Retina (tissue), 1 donor: ENCODE measurements around the gene GALNT17.
"Not testable (repeated sequence)": the region's sequence is repeated elsewhere in the genome, so short reads cannot be mapped to it uniquely, and the experiment has no call there.

Experiments
- DNase-seq: peaks from one replicate; pipeline ENCODE4 v3.0.0-alpha.2; 2016

The GALNT17 gene

GRCh38 chr7:71638108-71638507 is 506.2 kb downstream of the GALNT17 start:
- DNase-seq: no peak

DNA sequence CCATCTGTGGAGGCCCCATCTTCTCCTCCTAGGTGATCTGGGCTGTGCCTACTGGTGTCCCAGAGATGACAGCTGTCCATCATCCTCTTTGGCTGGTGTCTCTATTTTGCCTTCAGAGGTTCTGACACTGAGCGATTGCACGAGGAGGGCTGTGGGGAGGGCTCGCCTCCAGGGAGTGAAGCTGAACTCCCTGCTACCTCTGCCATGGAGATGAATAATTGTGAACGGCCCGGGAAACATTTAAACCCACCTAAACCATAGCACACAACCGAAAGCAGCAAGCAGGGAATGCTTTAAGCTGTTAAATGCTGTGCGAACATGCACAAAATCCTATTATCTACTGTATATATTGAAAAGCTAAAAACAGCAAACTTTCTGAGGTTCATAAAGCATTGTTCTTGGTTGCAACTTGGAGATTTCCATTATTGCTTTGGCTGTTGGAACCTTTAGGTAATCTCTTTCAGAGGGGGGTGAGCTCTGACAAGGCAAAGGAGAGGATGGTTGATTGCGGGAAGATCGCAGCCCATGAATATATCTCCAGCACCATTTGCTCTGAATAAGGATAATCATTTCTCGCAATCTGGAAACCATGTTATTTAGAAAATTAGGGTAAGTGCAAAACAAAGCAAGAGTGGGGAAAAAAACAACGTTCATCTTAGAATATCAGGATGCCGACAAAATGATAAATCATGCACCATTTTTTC is 507.6 kb downstream of the GALNT17 start:
- no peak for DNase-seq

DNA sequence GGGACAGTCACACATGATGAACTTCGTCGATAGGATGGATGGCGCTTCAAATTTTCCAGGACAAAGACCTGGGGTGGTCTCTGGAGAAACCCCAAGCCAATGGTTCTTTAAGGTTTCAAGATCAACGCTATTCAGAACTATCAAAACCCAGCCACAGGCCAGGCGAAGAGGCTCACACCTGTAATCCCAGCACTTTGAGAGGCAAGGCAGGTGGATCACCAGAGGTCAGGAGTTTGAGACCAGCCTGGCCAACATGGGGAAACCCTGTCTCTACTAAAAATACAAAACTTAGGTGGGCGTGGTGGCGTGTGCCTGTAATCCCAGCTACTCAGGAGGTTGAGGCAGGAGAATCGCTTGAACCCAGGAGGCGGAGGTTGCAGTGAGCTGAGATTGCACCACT is 511.1 kb downstream of the GALNT17 start:
- not testable (repeated sequence) for DNase-seq

- DNase-seq: no peak
Measured at GRCh38 chr7:71645836-71646235, 513.9 kb downstream of the GALNT17 start.

DNA sequence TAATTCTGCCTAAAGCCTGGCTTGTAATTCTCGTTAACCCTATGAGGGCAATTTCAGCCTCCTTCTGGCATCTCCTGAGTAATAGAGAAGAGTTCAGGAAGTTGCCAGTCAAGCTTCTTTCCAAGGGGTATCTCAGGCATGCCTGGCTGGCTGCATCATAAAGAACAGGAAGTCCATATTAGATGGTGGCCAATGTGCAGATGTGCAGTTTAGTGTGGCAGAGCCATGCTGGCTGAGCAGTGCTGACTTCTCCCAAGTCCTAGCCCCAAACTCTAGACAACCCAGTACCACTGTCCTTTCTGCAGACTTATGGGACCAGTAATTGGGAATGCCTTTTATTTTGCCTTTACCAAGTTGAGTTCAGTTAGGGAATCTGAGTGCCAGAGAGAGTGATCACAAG is 517.9 kb downstream of the GALNT17 start:
- no peak for DNase-seq

DNA sequence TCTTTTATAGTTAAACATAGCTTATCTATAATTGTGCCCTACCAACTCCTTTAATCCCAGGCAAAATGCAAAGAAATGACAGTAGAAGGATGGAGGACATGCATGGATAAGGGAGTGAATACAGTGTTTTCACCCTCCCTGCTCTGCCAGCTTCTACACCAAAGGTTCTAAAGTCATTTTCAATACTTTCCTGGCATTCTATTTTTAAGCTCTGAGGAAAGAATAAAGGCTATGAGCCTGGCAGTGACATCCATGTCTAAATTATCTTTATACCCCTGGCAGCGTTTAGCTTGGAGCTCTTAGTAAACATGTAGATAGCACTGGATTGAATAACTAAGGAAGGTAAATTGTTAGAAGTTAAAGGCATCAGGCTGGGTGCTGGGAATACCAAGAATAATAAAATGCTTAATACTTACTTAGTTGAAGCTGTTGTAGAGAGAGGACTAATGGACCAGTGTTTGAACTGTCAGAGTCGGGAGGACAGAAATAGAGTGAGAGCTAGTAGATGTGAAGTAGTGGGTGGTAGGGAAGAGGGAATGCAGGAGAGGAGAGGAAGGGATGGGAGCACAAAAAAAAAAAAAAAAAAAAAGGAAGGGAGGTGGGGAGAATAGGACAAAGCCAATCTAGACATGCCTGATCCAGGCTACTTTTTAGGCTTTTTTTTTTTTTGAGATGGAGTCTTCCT is 518.9 kb downstream of the GALNT17 start:
- no peak for DNase-seq

GRCh38 chr7:71652510-71652909 is 520.6 kb downstream of the GALNT17 start:
- DNase-seq: no peak

- no peak for DNase-seq
Measured at GRCh38 chr7:71657386-71657785, 525.4 kb downstream of the GALNT17 start.

GRCh38 chr7:71659622-71660021 is 527.7 kb downstream of the GALNT17 start:
- DNase-seq: no peak

- DNase-seq: no peak
Measured at GRCh38 chr7:71661671-71662224, 529.8 kb downstream of the GALNT17 start.

DNA sequence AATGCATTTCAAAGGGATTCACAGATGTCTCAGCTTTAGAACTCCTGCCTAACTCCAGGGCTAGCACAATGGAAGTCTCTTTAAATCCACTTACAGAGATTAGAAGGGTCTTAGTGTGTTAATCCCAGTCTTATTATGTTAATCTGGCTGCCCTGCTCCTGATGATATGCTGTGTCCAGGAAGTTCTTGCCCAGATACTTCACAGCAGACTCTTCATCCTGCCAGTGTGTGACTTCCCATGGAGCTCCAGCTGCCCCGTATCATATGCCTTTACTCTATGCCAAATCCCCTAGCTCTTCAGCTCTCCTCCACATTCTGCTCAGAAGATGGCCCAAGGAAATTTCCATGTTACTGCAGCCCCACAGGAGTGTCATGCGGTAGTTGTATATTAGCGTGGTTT is 533.8 kb downstream of the GALNT17 start:
- no peak for DNase-seq

DNA sequence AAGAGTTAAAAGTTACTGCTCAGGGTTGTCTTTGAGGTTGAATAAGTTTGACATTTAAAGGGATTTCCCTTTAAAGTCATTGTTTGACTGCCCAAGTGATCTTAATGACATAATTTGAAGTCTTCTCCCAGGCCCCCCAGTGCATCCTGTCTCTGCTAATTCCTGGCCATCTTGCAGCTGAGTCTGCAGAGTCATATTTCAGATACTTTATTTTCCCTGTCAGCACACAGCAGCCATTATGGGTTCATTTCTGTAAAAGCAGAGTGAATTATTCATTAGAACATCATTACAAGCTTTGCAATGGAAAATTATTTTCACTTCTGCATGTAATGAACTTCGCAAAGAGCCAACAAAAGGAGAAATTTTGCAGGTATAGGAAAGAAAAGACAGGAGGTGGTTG is 536.6 kb downstream of the GALNT17 start:
- DNase-seq: peak; percentile 53

DNA sequence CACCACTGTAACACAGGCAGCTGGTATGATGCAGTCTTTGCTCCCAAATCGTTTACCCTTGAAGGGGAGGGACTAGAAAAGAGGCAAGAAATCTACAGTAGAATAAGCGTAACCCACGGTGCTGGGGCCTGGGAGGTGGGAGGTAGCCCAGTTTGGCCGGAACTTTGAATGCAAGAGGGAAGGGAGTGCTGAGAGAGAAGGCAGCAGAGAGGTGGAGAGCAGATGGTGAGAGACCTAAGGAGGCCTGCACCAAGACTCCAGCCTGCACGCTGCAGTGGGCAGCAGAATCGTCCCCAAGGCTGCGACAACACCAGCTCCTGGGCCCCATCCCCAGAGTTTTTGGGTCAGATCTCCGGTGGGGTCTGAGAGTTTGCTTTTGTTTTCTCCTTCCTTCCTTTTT is 547.5 kb downstream of the GALNT17 start:
- DNase-seq: no peak

DNA sequence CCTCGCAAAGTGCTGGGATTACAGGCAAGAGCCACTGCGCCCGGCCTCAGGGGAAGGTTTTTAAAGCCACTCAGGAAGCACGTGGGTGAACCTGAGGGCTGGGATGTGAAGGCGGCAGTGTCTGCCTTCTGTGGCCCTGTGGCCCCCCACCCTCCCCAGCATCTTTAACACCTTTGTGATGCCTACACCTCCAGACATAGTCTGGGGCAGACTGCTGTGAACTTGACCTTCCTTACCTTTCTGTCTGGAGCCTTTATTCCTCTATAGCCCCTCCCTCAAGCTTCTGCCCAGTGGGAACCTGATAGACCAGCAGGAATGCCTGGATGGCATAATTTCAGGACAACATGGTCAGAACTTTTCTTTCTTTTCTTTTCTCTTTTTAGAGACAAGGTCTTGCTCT is 550.2 kb downstream of the GALNT17 start:
- no peak for DNase-seq

- DNase-seq: peak; percentile 71
Measured at GRCh38 chr7:71682841-71683781, 551.2 kb downstream of the GALNT17 start.

DNA sequence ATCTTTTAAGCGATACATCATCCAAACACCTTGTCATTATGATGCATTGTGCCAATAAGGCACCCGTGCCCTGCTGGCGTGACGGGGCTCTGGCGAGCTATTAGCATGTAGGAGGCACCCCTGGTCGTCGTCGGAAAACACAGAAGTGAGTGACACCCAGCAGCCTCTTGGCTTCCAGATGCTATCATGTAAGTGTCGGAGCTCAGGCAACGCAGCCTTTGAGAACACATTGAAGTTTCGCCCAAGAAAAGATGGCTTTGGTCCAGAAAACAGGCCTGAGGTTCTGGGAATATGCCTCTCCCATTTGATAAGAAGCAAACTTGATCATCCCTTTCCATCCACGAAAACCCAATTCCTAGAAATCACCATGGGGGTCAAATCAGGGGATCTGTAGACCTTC is 555.3 kb downstream of the GALNT17 start:
- no peak for DNase-seq

DNA sequence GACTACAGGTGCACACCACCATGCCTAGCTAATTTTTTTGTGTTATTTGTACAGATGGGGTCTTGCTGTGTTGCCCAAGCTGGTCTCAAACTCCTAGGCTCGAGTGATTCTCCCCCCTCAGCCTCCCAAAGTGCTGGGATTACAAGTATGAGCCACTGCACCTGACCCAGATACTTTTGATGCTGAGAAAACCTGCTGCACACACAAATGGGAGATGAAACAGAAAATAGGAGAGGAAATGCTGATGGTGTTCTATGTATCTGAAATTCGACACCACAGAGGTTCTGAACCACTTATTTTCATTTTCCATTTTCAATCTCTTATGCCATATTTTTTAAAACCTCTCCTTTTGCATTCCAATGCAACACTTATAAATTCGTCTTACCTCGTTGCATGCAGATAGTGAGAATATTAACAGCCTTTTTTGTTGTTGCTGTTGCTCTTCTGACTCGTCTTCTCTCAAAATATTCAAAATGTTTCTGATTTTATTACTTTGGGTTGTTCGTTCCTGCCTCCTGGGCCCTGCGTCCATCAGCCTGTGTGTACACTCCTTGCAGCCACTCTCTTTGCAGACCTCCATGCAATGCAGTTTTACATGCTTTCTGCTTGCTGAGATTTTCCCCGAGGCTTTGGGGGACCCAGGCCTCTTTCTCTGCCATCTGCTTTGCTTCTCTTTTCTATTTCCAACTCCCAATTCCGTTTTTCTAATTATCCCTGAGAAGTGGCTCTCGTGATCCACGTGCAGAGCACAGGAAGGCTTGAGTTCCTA is 556.1 kb downstream of the GALNT17 start:
- DNase-seq: no peak

GRCh38 chr7:71691538-71691937 is 559.6 kb downstream of the GALNT17 start:
- DNase-seq: no peak

DNA sequence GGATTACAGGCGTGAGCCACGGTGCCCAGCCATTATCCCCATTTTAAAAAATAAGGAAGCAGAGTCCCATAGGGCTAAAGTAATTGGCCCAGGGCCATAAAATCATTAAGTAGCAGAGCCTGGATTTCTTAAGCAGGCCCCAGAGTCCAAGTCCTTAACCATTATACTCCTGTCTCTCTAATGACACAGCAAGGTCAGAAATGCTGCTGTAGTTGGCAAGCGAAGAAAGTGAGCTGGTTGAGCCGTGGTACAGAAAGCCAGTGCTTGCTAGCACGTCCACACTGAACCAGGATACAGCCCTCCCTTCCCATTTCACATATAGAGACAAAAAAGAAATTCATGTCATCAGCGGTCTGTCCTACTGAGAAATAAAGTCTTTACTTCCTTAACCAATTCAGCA is 562.7 kb downstream of the GALNT17 start:
- DNase-seq: no peak

GRCh38 chr7:71695186-71695585 is 563.2 kb downstream of the GALNT17 start:
- DNase-seq: no peak

- DNase-seq: no peak
Measured at GRCh38 chr7:71696511-71696910, 564.6 kb downstream of the GALNT17 start.

DNA sequence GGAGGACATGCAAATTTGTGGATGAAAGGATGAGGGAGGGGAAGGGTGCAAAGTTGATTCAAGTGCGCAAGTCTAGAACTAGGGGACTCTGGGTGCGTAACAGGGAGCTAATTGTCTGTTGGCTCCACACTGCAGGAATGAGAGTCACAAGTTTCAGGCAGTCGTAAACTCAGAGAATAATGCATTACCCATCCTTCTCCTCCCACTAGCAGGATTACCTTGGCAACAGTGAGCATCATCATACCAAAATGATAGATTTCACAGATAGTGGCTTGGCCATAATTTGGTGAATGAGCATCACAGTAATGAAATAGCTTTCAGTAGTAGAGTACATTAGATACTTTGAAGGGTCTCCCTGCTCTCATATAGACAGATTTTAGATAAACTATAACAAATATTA is 565.5 kb downstream of the GALNT17 start:
- no peak for DNase-seq

- no peak for DNase-seq
Measured at GRCh38 chr7:71705217-71705616, 573.3 kb downstream of the GALNT17 start.
